Lung (tissue), 12 donors: ENCODE results near the gene GTF3C6. TPM values are rescaled to one million over a fixed set of nuclear protein-coding genes. Genes with fewer than 3 reads are reported as not detected.
"Not testable (repeated sequence)": the region's sequence is repeated elsewhere in the genome, so short reads cannot be mapped to it uniquely, and the experiment has no call there.

Experiments
- ATAC-seq: fragments of 200-7000 bp; cut with Tn5 transposase; one replicate; pipeline ENCODE4 v1.9.1; 2020; ENCODE audit warnings: moderate number of reproducible peaks; ENCODE audit not compliant: insufficient read depth, low FRiP score
- DNase-seq, 3 donors: peaks; one replicate each; pipeline ENCODE4 v3.0.0-alpha.2; 2013 to 2017
- H3K27ac ChIP-seq, 2 donors: one replicate each; pipeline ENCODE4 v1.5.1; 2013; ENCODE audit warnings: mild to moderate bottlenecking in 2 of 2, moderate library complexity in 2 of 2, control low read depth in 1 of 2, inconsistent platforms in 1 of 2, low read depth in 1 of 2, low read length in 1 of 2
- H3K27me3 ChIP-seq, 3 donors: one replicate each; pipeline ENCODE4 v1.5.1; 2013; ENCODE audit warnings: low read length in 2 of 3; ENCODE audit not compliant: control insufficient read depth in 3 of 3, insufficient read depth in 3 of 3
- H3K36me3 ChIP-seq, 4 donors: one replicate each; pipeline ENCODE4 v1.5.1; 2013; ENCODE audit warnings: low read length in 4 of 4, mild to moderate bottlenecking in 1 of 4, moderate library complexity in 1 of 4; ENCODE audit not compliant: control insufficient read depth in 4 of 4, insufficient read depth in 4 of 4
- H3K4me1 ChIP-seq, 5 donors: one replicate each; pipeline ENCODE4 v1.5.1; 2013; ENCODE audit warnings: low read length in 5 of 5, mild to moderate bottlenecking in 2 of 5, moderate library complexity in 1 of 5; ENCODE audit not compliant: control insufficient read depth in 5 of 5, insufficient read depth in 5 of 5
- H3K4me3 ChIP-seq: one replicate; pipeline ENCODE4 v1.5.1; 2013; ENCODE audit warnings: mild to moderate bottlenecking, control low read depth, moderate library complexity
- H3K9ac ChIP-seq, 2 donors: one replicate each; pipeline ENCODE4 v1.5.1; 2013; ENCODE audit warnings: low read length in 2 of 2, control low read depth in 1 of 2; ENCODE audit not compliant: insufficient read depth in 1 of 2
- H3K9me3 ChIP-seq, 4 donors: one replicate each; pipeline ENCODE4 v1.5.1; 2013; ENCODE audit warnings: low read length in 3 of 4, mild to moderate bottlenecking in 1 of 4, moderate library complexity in 1 of 4; ENCODE audit not compliant: control insufficient read depth in 4 of 4, insufficient read depth in 3 of 4
- CTCF ChIP-seq: IDR thresholded peaks from 2 replicates; pipeline ENCODE4 v1.5.1; 2012; ENCODE audit warnings: mild to moderate bottlenecking; ENCODE audit errors: control extremely low read depth, extremely low read depth
- WGBS, 2 donors: extraction: QIAGEN DNeasy Blood & Tissue Kit; methylation state at CpG; one replicate each; pipeline ENCODE4 v1.1.7; 2013; 5-methylcytosine and 5-hydroxymethylcytosine counted together
- polyA plus RNA-seq, 2 donors: library from polyadenylated mRNA; stranded (reverse); fragments of 200-250 nt; gene quantifications; one replicate each; pipeline ENCODE4 v1.2.1, GENCODE V29; 2013
- total RNA-seq, 2 donors: library from RNA; depleted of rRNA in 1 of 2; stranded (reverse); fragments of >200 nt in 1 of 2; gene quantifications; one replicate each; pipeline ENCODE4 v1.2.1, GENCODE V29; 2014 to 2021
- donor health status: control.
- donor health status: control.
- donor health status: Bipolar disorder and iron deficiency.
- donor health status: healthy.
- donor health status: DM: yes; HTN: yes; CAD: no.

The GTF3C6 gene
- total and polyA plus RNA-seq, 4 donors: 28.0 to 81.1 (median 59.5) TPM

GRCh38 chr6:110951986-110952794 is 6.3 kb upstream of the GTF3C6 start:
- peaks cover 0 to 5% (median 0%) of the 10 kb centered on the region in 5 donors for H3K4me1 ChIP-seq
- no peak for TF ChIP-seq CTCF
- ATAC-seq (no peak), DNase-seq (peak in 1 of 3 donors; percentile 14)
- no peak overlapping the region for H3K27ac ChIP-seq
- 71 to 84% methylated on average over 8 of the region's 8 CpGs for WGBS, 2 donors
- H3K27me3 ChIP-seq: no peaks in the 10 kb centered on the region
- no peaks in the 10 kb centered on the region for H3K36me3 ChIP-seq
- no peak overlapping the region for H3K9ac ChIP-seq
- no peak overlapping the region for H3K4me3 ChIP-seq
- H3K9me3 ChIP-seq: no peaks in the 10 kb centered on the region

- no peaks in the 10 kb centered on the region for H3K9me3 ChIP-seq
- H3K9ac ChIP-seq: no peak overlapping the region
- peaks cover 0 to 5% (median 3%) of the 10 kb centered on the region in 5 donors for H3K4me1 ChIP-seq
- no peak overlapping the region for H3K4me3 ChIP-seq
- no peak overlapping the region for H3K27ac ChIP-seq
- 94 to 96% methylated on average over 6 of the region's 6 CpGs for WGBS, 2 donors
- DNase-seq (no peak), ATAC-seq (no peak)
- no peaks in the 10 kb centered on the region for H3K27me3 ChIP-seq
- no peaks in the 10 kb centered on the region for H3K36me3 ChIP-seq
- TF ChIP-seq CTCF: no peak
Observed at GRCh38 chr6:110953633-110954303, 4.7 kb upstream of the GTF3C6 start.

GRCh38 chr6:110960014-110960390 is 1.5 kb downstream of the GTF3C6 start:
- H3K9ac ChIP-seq: no peak overlapping the region
- DNase-seq (no peak), ATAC-seq (no peak)

GRCh38 chr6:110962636-110963035 is 4.1 kb downstream of the GTF3C6 start:
- H3K4me1 ChIP-seq, H3K9ac ChIP-seq, H3K9me3 ChIP-seq, H3K4me3 ChIP-seq, H3K27ac ChIP-seq, DNase-seq, ATAC-seq, H3K27me3 ChIP-seq: not testable (repeated sequence)
- H3K36me3 ChIP-seq: peaks cover 20 to 28% (median 21%) of the 10 kb centered on the region in 4 donors
- WGBS, 2 donors: 97% methylated on average over 20 of the region's 20 CpGs

More at GRCh38 chr6:110960014-110960390, 1.5 kb downstream of the GTF3C6 start:
- Histone ChIP-seq H3K36me3 (peaks cover 12 to 17% (median 12%) of the 10 kb centered on the region in 4 donors), H3K4me1 (peaks cover 0 to 4% (median 0%) of the 10 kb centered on the region in 5 donors), H3K9me3 (no peaks in the 10 kb centered on the region), H3K27ac (no peak overlapping the region), H3K27me3 (no peaks in the 10 kb centered on the region), H3K4me3 (no peak overlapping the region)
- no peak for TF ChIP-seq CTCF
